ENCODE results near the gene HTR4. TPM values are rescaled to one million over a fixed set of nuclear protein-coding genes. Genes with fewer than 3 reads are reported as not detected.

HTR4 gene
- polyA plus RNA-seq, 1 of the 3 experiments (the other 2 are of a cell fraction) = not detected

DNA sequence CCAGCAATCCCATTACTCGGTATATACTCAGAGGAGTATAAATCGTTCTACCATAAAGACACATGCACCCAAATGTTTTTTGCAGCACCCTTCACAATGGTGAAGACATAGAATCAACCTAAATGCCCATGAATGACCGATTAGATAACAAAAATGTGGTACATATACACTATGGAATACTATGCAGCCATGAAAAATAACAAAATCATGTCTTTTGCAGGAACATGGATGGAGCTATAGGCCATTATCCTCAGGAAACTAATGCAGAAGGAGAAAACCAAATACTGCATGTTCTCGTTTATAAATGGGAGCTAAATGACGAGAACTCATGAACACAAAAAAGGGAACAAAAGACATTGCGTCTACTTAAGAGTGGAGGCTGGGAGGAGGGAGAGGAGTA, 114.5 kb downstream of the HTR4 start:
- TF ChIP-seq CHD2 (IDR thresholded peaks at IDR 0.05; ENCODE audit: low read length, partially characterized antibody) = no peak
- TF ChIP-seq SIN3A (IDR thresholded peaks at IDR 0.05; ENCODE audit: borderline replicate concordance, low read depth, low read length) = no peak
- TF ChIP-seq POLR2AphosphoS5 (IDR thresholded peaks at IDR 0.05; ENCODE audit: low read depth, low read length) = no peak
- no peak for TF ChIP-seq FOXJ3 (CRISPR knock-in tag; IDR thresholded peaks at IDR 0.05)
- TF ChIP-seq, protein P1, sequence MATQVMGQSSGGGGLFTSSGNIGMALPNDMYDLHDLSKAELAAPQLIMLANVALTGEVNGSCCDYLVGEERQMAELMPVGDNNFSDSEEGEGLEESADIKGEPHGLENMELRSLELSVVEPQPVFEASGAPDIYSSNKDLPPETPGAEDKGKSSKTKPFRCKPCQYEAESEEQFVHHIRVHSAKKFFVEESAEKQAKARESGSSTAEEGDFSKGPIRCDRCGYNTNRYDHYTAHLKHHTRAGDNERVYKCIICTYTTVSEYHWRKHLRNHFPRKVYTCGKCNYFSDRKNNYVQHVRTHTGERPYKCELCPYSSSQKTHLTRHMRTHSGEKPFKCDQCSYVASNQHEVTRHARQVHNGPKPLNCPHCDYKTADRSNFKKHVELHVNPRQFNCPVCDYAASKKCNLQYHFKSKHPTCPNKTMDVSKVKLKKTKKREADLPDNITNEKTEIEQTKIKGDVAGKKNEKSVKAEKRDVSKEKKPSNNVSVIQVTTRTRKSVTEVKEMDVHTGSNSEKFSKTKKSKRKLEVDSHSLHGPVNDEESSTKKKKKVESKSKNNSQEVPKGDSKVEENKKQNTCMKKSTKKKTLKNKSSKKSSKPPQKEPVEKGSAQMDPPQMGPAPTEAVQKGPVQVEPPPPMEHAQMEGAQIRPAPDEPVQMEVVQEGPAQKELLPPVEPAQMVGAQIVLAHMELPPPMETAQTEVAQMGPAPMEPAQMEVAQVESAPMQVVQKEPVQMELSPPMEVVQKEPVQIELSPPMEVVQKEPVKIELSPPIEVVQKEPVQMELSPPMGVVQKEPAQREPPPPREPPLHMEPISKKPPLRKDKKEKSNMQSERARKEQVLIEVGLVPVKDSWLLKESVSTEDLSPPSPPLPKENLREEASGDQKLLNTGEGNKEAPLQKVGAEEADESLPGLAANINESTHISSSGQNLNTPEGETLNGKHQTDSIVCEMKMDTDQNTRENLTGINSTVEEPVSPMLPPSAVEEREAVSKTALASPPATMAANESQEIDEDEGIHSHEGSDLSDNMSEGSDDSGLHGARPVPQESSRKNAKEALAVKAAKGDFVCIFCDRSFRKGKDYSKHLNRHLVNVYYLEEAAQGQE (IDR thresholded peaks at IDR 0.05; ENCODE audit: low read depth, low read length) = no peak
- Histone ChIP-seq H3K9me3 (no peaks in the 10 kb centered on the region), H3K4me1 (ENCODE audit: control insufficient read depth in 1 of 2, insufficient read depth in 2 of 2, low read depth in 1 of 2, low read length in 1 of 2) (no peaks in the 10 kb centered on the region), H3K4me2 (no peak overlapping the region), H3F3A (replicated peaks; ENCODE audit: insufficient read depth) (no peaks in the 10 kb centered on the region), H3K9me2 (no peaks in the 10 kb centered on the region), H3K36me3 (replicated peaks in 1 of 2; ENCODE audit: control insufficient read depth in 1 of 2, insufficient read depth in 2 of 2, low read length in 1 of 2) (no peaks in the 10 kb centered on the region), H3K9ac (no peak overlapping the region), H2AFZ (ENCODE audit: low read depth) (no peak overlapping the region), H3K79me2 (ENCODE audit: insufficient read depth) (no peaks in the 10 kb centered on the region), H3K27me3 (ENCODE audit: insufficient read depth) (no peaks in the 10 kb centered on the region), H3K27ac (ENCODE audit: low read depth in 2 of 2, low read length in 1 of 2) (no peak overlapping the region), H3K4me3 (ENCODE audit: low read depth in 2 of 2, low read length in 1 of 2) (no peak overlapping the region), H4K20me1 (ENCODE audit: insufficient read depth) (no peaks in the 10 kb centered on the region)
- WGBS (ENCODE audit: low lambda C conversion rate) = 48% methylated on average over 6 of the region's 6 CpGs
- ChIA-PET POLR2A (no interaction called here), CTCF (interaction anchor here (0.7 to 1.5 kb wide), 4 partner anchors 10 to 196 kb away, joined by 3 to 4 read pairs (median 3); no protein-coding TSS in a partner anchor)
- no peak for DNase-seq

DNA sequence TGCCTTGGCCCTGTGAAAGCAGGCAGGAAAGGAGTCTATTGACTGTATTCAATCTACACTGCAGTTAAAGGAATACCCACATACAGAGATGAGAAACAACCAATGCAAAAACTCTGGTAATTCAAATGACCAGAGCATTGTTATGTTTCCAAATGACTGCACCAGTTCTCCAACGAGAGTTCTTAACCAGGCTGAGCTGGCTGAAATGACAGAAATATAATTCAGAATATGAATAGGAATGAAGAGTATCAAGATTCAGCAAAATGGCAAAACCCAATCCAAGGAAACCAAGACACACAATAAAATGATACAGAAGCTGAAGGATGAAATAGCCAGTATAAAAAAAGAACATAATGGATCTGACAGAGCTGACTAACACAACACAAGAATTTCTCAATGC, 119.1 kb downstream of the HTR4 start:
- Histone ChIP-seq H3F3A (replicated peaks; ENCODE audit: insufficient read depth) (no peaks in the 10 kb centered on the region), H3K27ac (ENCODE audit: low read depth in 2 of 2, low read length in 1 of 2) (no peak overlapping the region), H2AFZ (ENCODE audit: low read depth) (no peak overlapping the region), H3K27me3 (ENCODE audit: insufficient read depth) (no peaks in the 10 kb centered on the region), H3K79me2 (ENCODE audit: insufficient read depth) (no peaks in the 10 kb centered on the region), H3K9me3 (no peaks in the 10 kb centered on the region), H3K4me3 (ENCODE audit: low read depth in 2 of 2, low read length in 1 of 2) (no peak overlapping the region), H3K4me1 (ENCODE audit: control insufficient read depth in 1 of 2, insufficient read depth in 2 of 2, low read depth in 1 of 2, low read length in 1 of 2) (no peaks in the 10 kb centered on the region), H3K9me2 (no peaks in the 10 kb centered on the region), H4K20me1 (ENCODE audit: insufficient read depth) (no peaks in the 10 kb centered on the region), H3K36me3 (replicated peaks in 1 of 2; ENCODE audit: control insufficient read depth in 1 of 2, insufficient read depth in 2 of 2, low read length in 1 of 2) (no peaks in the 10 kb centered on the region), H3K4me2 (no peak overlapping the region), H3K9ac (no peak overlapping the region)
- 4% methylated on average over 1 of the region's 1 CpG for WGBS (ENCODE audit: low lambda C conversion rate)
- no peak for TF ChIP-seq SIN3A (IDR thresholded peaks at IDR 0.05; ENCODE audit: borderline replicate concordance, low read depth, low read length)
- no peak for TF ChIP-seq POLR2AphosphoS5 (IDR thresholded peaks at IDR 0.05; ENCODE audit: low read depth, low read length)
- no peak for TF ChIP-seq RCOR1 (IDR thresholded peaks at IDR 0.05; ENCODE audit: low read length)
- no peak for TF ChIP-seq YY1 (IDR thresholded peaks at IDR 0.05; ENCODE audit: low read depth)
- TF ChIP-seq, protein P2, sequence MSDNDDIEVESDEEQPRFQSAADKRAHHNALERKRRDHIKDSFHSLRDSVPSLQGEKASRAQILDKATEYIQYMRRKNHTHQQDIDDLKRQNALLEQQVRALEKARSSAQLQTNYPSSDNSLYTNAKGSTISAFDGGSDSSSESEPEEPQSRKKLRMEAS (IDR thresholded peaks at IDR 0.05; ENCODE audit: low read depth) = no peak
- ChIA-PET CTCF (interaction anchor here (0.6 to 2.8 kb wide), 2 partner anchors 196 to 248 kb away, joined by 3 to 12 read pairs; no protein-coding TSS in a partner anchor), POLR2A (no interaction called here)
- no peak for DNase-seq

Measured in SK-N-SH (cell line).